ENCODE data around the gene PPP3CA. TPM values are rescaled to one million over a fixed set of nuclear protein-coding genes. Genes with fewer than 3 reads are reported as not detected.
A peak's percentile ranks its signal among the peaks of the same experiment; 100 is the strongest.

Gene PPP3CA
- total and polyA plus RNA-seq, 2 of the 8 experiments (the other 6 are each of a cell fraction or from before 2014, with no cell fraction given): 7.9 to 35.0 TPM

- Histone ChIP-seq H2BK5ac (ENCODE audit: low read depth, low read length) (no peak overlapping the region), H3K27me3 (replicated peaks in 1 of 4; ENCODE audit: control insufficient read depth in 3 of 4, extremely low read depth in 1 of 4, insufficient read depth in 3 of 4, low read length in 3 of 4) (peaks cover 0 to 1% (median 0%) of the 10 kb centered on the region in 4 experiments; a peak in 1 of 7 replicates), H3K9me3 (ENCODE audit: insufficient read depth in 2 of 2, low read depth in 1 of 2, low read length in 1 of 2) (no peaks in the 10 kb centered on the region), H4K8ac (ENCODE audit: extremely low read depth, insufficient read depth, low read length) (no peak overlapping the region), H4K91ac (replicated peaks; ENCODE audit: insufficient read length, low read length) (no peak overlapping the region), H2BK120ac (replicated peaks; ENCODE audit: low read depth, low read length) (no peak overlapping the region), H3K23me2 (ENCODE audit: low read depth, low read length) (no peaks in the 10 kb centered on the region), H3K79me2 (ENCODE audit: control insufficient read depth in 1 of 2, insufficient read depth in 2 of 2, low read length in 2 of 2) (no peaks in the 10 kb centered on the region), H2BK12ac (ENCODE audit: low read depth, low read length) (no peak overlapping the region), H3K23ac (ENCODE audit: insufficient read length) (no peak overlapping the region), H4K5ac (ENCODE audit: insufficient read length, low read depth, low read length) (no peak overlapping the region), H2BK20ac (ENCODE audit: low read length) (no peak overlapping the region), H3K79me1 (ENCODE audit: low read depth, low read length) (no peaks in the 10 kb centered on the region), H3K56ac (replicated peaks; ENCODE audit: insufficient read length, low read depth, low read length) (peak overlapping the region; percentile 34), H3K14ac (ENCODE audit: insufficient read length) (no peak overlapping the region), H3K36me3 (ENCODE audit: control insufficient read depth in 2 of 4, insufficient read depth in 4 of 4, low read length in 3 of 4) (no peaks in the 10 kb centered on the region), H2AK5ac (ENCODE audit: low read depth, low read length) (no peak overlapping the region), H3K9ac (replicated peaks in 1 of 4; ENCODE audit: extremely low read depth in 1 of 4, low read depth in 3 of 4, low read length in 3 of 4) (no peak overlapping the region), H4K20me1 (replicated peaks in 1 of 2; ENCODE audit: control insufficient read depth in 1 of 2, insufficient read depth in 2 of 2, low read length in 2 of 2) (no peaks in the 10 kb centered on the region), H2BK15ac (ENCODE audit: low read length) (no peak overlapping the region), H3K4me1 (replicated peaks in 1 of 4; ENCODE audit: control insufficient read depth in 3 of 4, insufficient read depth in 4 of 4, low read length in 3 of 4) (no peaks in the 10 kb centered on the region), H3K4me2 (ENCODE audit: insufficient read depth in 1 of 2, low read depth in 2 of 2, low read length in 2 of 2) (no peak overlapping the region), H2AFZ (ENCODE audit: low read length) (no peak overlapping the region), H3K4me3 (ENCODE audit: extremely low read depth in 1 of 4, insufficient read depth in 2 of 4, low read depth in 3 of 4, low read length in 4 of 4) (no peak overlapping the region), H3K4ac (replicated peaks; ENCODE audit: insufficient read length, low read depth, low read length) (no peak overlapping the region), H3K27ac (ENCODE audit: low read depth, low read length) (no peak overlapping the region), H3K18ac (ENCODE audit: extremely low read depth, low read length) (no peak overlapping the region)
- DNase-seq (ENCODE audit: low read depth in 1 of 2, low spot score in 2 of 2) (no peak), FAIRE-seq (no peak)
- 85% methylated on average over 8 of the region's 8 CpGs; no CpG with 5 or more reads in 1 of the 2 experiments for WGBS, 2 experiments (ENCODE audit: extremely low coverage in 1 of 2, insufficient coverage in 1 of 2, insufficient read length in 1 of 2, insufficient replicate concordance in 2 of 2, low coverage in 1 of 2, low lambda C conversion rate in 2 of 2, missing lambda C conversion rate in 1 of 2)
- POLR2A ChIA-PET (ENCODE audit: partially characterized antibody): interaction anchor here (1.2 kb wide), 1 partner anchor 11 kb away, joined by 3 read pairs; no protein-coding TSS in a partner anchor
- CTCF ChIA-PET (ENCODE audit: partially characterized antibody): interaction anchor here (0.5 to 0.9 kb wide), 2 partner anchors 34 to 1259 kb away, joined by 3 read pairs; no protein-coding TSS in a partner anchor
- TF ChIP-seq GTF2F1 (IDR thresholded peaks at IDR 0.05; ENCODE audit: borderline replicate concordance, low read depth, low read length) (no peak), NANOG (IDR thresholded peaks at IDR 0.05; ENCODE audit: insufficient read depth, low read depth, low read length, poor library complexity, severe bottlenecking) (no peak), YY1 (IDR thresholded peaks at IDR 0.05; ENCODE audit: low read depth, low read length) (no peak)
These were observed 8.7 kb upstream of the PPP3CA start for GRCh38 chr4:101355767-101356702.

All from H1 (cell line).